Duodenal mucosa (tissue), 2 donors: ENCODE results near the gene CARS1.

Experiments used
- H3K27ac ChIP-seq: one replicate; pipeline ENCODE4 v1.7.0; 2013; ENCODE audit warnings: low read depth, low read length
- H3K27me3 ChIP-seq, 2 donors: one replicate each; pipeline ENCODE4 v1.7.0; 2013; ENCODE audit warnings: low read length in 2 of 2, control low read depth in 1 of 2; ENCODE audit not compliant: insufficient read depth in 2 of 2, control insufficient read depth in 1 of 2
- H3K36me3 ChIP-seq, 2 donors: one replicate each; pipeline ENCODE4 v1.7.0; 2013; ENCODE audit warnings: low read length in 2 of 2, control low read depth in 1 of 2; ENCODE audit not compliant: insufficient read depth in 2 of 2, control insufficient read depth in 1 of 2
- H3K4me1 ChIP-seq, 2 donors: one replicate each; pipeline ENCODE4 v1.7.0; 2013; ENCODE audit warnings: low read length in 2 of 2, control low read depth in 1 of 2; ENCODE audit not compliant: insufficient read depth in 2 of 2, control insufficient read depth in 1 of 2
- H3K4me3 ChIP-seq, 2 donors: one replicate each; pipeline ENCODE4 v1.7.0; 2013; ENCODE audit warnings: low read length in 2 of 2, low read depth in 1 of 2
- H3K9ac ChIP-seq, 2 donors: one replicate each; pipeline ENCODE4 v1.7.0; 2013; ENCODE audit warnings: low read length in 2 of 2, low read depth in 1 of 2
- H3K9me3 ChIP-seq, 2 donors: one replicate each; pipeline ENCODE4 v1.7.0; 2013; ENCODE audit warnings: low read length in 2 of 2, control low read depth in 1 of 2; ENCODE audit not compliant: control insufficient read depth in 1 of 2

Gene CARS1

DNA sequence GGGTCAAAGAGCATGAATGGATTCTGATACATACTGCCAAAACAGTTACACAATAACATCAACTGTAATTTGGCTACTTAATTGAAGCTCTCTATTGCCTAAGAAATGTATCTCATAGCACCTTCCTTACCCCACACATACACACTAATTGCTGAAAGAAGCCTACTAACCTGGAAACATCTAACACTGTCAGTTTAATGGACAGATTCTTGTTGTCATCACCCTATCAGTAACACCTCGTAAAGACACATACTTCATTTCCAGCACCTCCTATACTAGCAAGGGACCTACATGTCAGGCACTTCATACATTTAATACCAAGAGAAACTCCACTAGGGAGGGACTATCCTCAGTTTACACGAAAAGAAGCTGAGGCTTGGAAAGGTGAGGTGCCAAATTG lies 75.0 kb downstream of the CARS1 start:
- Histone ChIP-seq H3K9me3 (no peaks in the 10 kb centered on the region), H3K27ac (no peak overlapping the region), H3K9ac (no peak overlapping the region), H3K27me3 (no peaks in the 10 kb centered on the region), H3K4me3 (no peak overlapping the region), H3K36me3 (peaks cover 16 to 27% of the 10 kb centered on the region in 2 donors), H3K4me1 (peaks cover 10 to 17% of the 10 kb centered on the region in 2 donors)

DNA sequence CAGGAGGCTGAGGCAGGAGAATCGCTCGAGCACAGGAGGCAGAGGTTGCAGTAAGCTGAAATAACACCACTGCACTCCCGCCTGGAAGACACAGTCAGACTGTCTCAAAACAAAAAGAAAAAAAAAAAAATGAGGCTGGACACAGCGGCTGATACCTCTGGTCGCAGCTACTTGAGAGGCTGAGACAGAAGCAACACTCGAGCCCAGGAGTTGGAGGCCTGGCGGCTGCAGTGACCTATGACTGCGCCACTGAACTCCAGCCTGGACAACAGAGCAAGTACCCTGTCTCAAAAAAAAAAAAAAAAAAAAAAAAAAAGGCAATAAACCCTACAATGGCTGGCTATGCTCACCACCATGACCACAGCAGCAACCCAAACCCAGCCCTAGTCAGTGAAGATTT lies 76.1 kb downstream of the CARS1 start:
- H3K4me3 ChIP-seq: no peak overlapping the region
- no peaks in the 10 kb centered on the region for H3K27me3 ChIP-seq
- peaks cover 25 to 38% of the 10 kb centered on the region in 2 donors for H3K36me3 ChIP-seq
- H3K9ac ChIP-seq: no peak overlapping the region
- peaks cover 10 to 17% of the 10 kb centered on the region in 2 donors for H3K4me1 ChIP-seq
- H3K9me3 ChIP-seq: no peaks in the 10 kb centered on the region
- H3K27ac ChIP-seq: no peak overlapping the region

DNA sequence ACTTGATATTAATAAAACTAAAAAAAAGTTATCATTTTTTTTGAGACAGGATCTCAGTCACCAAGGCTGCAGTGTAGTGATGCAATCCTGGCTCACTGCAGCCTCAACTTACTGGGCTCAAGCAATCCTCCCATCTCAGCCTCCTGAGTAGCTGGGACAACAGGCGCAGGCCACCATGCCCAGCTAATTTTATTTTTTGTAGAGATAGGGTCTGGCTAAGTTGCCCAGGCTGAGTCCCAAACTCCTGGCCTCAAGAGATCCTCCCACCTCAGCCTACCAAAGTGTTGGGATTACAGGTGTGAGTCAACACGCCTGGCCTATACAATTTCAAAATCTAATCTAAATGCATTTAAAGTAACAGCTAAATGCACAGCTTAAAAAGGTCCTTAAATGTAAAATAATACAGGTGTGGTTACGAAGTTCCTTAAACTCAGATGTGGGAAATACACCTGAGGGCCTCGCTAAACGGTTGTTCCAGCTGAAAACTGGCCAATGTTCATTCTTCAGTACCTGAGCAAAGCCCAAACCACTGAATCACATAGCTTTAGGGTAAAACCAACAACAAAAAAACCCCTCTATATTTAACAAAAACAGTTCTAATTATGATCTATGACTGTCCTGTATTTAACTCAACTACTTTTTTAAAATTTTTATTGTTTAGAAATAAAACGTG lies 76.9 kb downstream of the CARS1 start:
- H3K9me3 ChIP-seq: no peaks in the 10 kb centered on the region
- H3K4me1 ChIP-seq: peaks cover 10 to 17% of the 10 kb centered on the region in 2 donors
- H3K4me3 ChIP-seq: no peak overlapping the region
- H3K27me3 ChIP-seq: no peaks in the 10 kb centered on the region
- H3K36me3 ChIP-seq: peaks cover 32 to 46% of the 10 kb centered on the region in 2 donors
- no peak overlapping the region for H3K27ac ChIP-seq
- no peak overlapping the region for H3K9ac ChIP-seq

DNA sequence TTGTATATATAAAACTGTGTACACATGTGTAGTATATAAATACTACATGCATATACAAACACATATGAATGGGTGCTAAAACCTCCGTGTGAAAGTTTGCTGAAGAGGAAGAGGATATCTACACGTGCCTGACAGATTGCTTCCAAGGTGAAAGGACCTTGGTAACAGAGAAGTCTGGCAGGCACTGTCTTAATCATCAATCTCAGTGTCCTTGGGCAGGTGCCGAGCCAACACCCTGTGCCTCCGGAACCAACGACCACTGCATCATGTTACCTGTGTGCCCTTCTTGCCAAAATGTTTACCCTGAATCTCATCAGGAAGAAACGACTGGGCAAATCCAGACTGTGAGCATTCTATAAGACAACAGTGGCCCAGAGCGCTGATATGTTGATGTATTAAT lies 80.1 kb downstream of the CARS1 start:
- H3K4me1 ChIP-seq: peaks cover 3 to 4% of the 10 kb centered on the region in 2 donors
- H3K27ac ChIP-seq: no peak overlapping the region
- no peaks in the 10 kb centered on the region for H3K9me3 ChIP-seq
- no peaks in the 10 kb centered on the region for H3K27me3 ChIP-seq
- peaks cover 48 to 74% of the 10 kb centered on the region in 2 donors for H3K36me3 ChIP-seq
- no peak overlapping the region for H3K4me3 ChIP-seq
- no peak overlapping the region for H3K9ac ChIP-seq

DNA sequence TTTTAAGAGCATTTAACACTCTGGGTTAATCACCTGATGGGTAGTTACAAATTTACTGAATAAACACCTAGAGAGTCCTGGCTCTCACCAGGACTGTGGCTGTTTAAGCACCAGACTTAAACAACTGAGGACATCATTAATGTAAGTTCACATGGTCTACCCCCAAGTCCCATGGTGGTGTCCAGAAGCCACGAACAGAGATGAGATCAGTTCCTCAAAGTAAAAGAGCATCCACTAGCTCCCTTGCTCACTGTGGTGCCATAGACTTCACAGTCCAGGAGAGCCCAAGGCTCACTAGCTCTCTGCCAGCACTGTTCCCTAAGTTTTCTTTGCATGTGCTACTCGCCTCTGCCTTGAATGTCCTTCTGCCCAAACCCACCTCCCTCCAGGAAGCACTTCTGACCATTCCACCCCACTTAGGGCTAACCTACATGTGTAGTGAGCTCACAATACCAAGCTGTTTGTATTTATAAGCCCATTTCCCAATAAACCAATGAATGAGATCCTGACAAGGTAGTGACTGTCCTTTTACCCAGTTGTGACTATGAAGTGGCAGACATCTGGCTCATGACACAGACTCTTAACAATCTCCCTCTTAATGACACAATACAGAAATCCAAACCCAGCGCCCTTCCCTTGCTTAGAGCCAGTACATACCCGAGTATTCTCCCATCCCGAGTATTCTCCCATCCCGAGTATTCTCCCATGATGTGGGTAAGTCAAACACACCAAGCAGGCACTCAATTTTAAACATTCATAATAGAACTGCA lies 80.7 kb downstream of the CARS1 start:
- Histone ChIP-seq H3K27me3 (no peaks in the 10 kb centered on the region), H3K36me3 (peaks cover 54 to 80% of the 10 kb centered on the region in 2 donors), H3K9me3 (no peaks in the 10 kb centered on the region), H3K9ac (no peak overlapping the region), H3K4me3 (no peak overlapping the region), H3K27ac (no peak overlapping the region), H3K4me1 (no peaks in the 10 kb centered on the region)

DNA sequence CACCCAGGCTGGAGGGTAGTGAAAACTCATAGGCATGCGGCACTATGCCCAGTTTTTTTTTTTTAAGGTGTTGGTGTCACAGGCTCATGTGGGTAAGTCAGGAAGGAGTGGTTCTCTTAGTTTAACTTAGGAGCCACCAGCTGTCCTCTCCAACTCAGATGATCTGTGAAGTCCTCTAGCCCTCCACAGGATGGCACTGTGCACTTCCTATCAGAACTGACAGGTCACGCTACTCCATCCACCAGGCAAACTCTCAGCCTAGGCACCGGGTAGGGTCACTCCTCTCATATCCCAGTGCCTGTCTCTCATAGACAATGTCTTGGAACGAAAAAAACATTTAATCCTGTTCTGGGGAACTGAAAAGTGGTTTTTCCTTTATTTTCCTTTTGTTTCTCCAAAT lies 81.6 kb downstream of the CARS1 start:
- Histone ChIP-seq H3K27ac (no peak overlapping the region), H3K4me1 (no peaks in the 10 kb centered on the region), H3K27me3 (no peaks in the 10 kb centered on the region), H3K9me3 (no peaks in the 10 kb centered on the region), H3K36me3 (peaks cover 61 to 89% of the 10 kb centered on the region in 2 donors), H3K9ac (no peak overlapping the region), H3K4me3 (no peak overlapping the region)

DNA sequence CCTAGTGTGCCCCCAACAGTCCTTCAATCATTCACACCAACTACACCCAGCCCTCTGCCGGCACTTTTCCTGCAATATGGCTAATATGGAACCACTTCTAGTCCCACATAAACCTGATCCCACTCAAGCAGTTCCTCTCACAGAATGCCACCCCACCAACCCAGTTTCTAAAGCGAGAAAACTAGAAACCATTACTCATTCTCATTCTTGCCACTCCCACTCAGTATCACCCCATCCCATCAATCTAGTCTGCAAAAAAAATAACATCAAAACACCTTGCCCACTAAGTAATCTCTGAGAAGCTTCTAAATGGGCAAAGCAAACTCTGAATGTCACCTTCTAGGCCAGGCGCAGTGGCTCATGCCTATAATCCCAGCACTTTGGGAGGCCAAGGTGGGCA lies 83.0 kb downstream of the CARS1 start:
- peaks cover 74 to 98% of the 10 kb centered on the region in 2 donors for H3K36me3 ChIP-seq
- H3K4me3 ChIP-seq: no peak overlapping the region
- no peak overlapping the region for H3K27ac ChIP-seq
- H3K9ac ChIP-seq: no peak overlapping the region
- H3K4me1 ChIP-seq: no peaks in the 10 kb centered on the region
- H3K9me3 ChIP-seq: no peaks in the 10 kb centered on the region
- no peaks in the 10 kb centered on the region for H3K27me3 ChIP-seq

DNA sequence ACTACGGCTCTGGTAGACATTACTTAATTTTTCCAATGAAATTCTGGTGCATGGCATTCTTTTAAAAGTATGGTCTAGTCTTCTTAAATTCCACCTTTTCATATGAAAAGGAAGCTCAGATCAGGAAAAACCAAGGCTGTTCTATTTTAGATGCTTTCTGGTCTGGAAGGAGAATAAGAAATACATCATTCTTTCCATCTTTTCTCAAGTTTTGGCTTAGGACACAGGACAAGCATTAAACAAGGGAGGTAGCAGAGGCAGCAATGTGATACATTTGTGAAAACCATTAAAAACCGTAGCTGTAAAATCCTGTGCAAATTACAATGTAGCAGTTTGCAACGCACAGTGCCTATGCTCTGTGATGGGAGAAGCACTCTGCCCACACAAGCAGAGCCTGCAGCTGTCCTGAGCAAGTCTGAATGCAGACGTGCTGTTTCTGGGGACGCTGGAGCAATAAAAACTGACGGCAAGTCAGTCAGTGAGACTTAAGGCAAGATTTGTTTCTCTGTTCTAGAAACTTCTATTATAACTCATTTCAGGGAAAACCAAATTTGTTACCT lies 88.8 kb downstream of the CARS1 start:
- no peaks in the 10 kb centered on the region for H3K4me1 ChIP-seq
- H3K27ac ChIP-seq: no peak overlapping the region
- H3K9ac ChIP-seq: no peak overlapping the region
- H3K4me3 ChIP-seq: no peak overlapping the region
- peaks cover 71 to 93% of the 10 kb centered on the region in 2 donors for H3K36me3 ChIP-seq
- no peaks in the 10 kb centered on the region for H3K9me3 ChIP-seq
- no peaks in the 10 kb centered on the region for H3K27me3 ChIP-seq

DNA sequence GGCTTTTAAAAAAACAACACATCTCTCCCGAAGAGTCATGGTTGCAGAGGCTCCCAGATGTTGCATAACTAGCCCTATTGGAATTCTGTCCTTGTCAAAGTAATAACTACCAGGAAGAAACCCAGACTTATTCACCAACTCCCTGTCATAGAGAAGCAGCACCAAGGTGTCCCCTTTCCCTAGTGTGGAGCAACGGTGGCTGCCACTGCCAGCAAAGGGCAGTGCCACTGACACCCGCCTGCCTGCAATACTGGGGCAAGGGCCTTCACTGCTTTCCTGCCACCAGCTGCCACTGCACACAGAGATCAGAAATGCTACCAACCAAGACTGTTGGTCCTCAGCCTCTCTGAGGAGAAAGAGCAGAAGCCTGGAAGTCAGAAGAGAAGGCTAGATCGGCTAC lies 92.4 kb downstream of the CARS1 start:
- H3K27ac ChIP-seq: no peak overlapping the region
- no peak overlapping the region for H3K9ac ChIP-seq
- no peaks in the 10 kb centered on the region for H3K9me3 ChIP-seq
- H3K4me1 ChIP-seq: no peaks in the 10 kb centered on the region
- H3K27me3 ChIP-seq: no peaks in the 10 kb centered on the region
- peaks cover 62 to 87% of the 10 kb centered on the region in 2 donors for H3K36me3 ChIP-seq
- no peak overlapping the region for H3K4me3 ChIP-seq

DNA sequence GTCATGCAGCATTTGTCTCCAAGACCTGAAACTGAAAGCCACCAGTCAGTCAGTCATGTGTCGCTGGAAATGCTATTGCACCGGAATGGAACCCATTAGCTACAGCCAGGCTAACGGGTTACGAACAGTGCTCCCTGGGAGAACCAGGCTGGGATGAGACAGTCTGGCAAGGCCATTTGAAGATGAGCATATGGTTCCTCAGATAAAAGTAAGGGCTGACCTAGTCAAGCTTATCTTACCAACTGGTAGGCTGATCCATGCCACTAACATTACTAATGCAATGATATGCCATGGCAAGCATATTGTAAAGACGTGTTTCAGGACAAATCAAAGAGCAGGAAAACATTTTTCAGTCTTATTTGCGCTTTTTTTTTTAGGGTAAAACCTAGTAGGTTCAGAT lies 93.5 kb downstream of the CARS1 start:
- Histone ChIP-seq H3K9ac (no peak overlapping the region), H3K36me3 (peaks cover 57 to 87% of the 10 kb centered on the region in 2 donors), H3K27me3 (no peaks in the 10 kb centered on the region)

More for the DNA sequence above, 93.5 kb downstream of the CARS1 start:
- Histone ChIP-seq H3K9me3 (no peaks in the 10 kb centered on the region), H3K4me3 (no peak overlapping the region), H3K4me1 (no peaks in the 10 kb centered on the region), H3K27ac (no peak overlapping the region)
